GM13976 (cell line): Measurements from ENCODE around the gene METTL25B.
A peak's percentile ranks its signal among the peaks of the same experiment; 100 is the strongest.

Experiments used
- DNase-seq: peaks from one replicate; pipeline ENCODE4 v3.0.0; 2012; ENCODE audit warnings: low spot score
- in situ Hi-C: fragments of 300-500 bp; cut with MboI; formaldehyde crosslinking; loops from one replicate; pipeline ENCODE4 v1.12.0; 2022; ENCODE audit warnings: low sequenced_read_pairs, mixed read lengths, inconsistent platforms; ENCODE audit not compliant: unreplicated experiment
- TF ChIP-seq, protein P1 (sequence below): IDR thresholded peaks from 2 replicates; pipeline ENCODE4 v1.5.1; 2012; ENCODE audit warnings: borderline replicate concordance, mild to moderate bottlenecking; ENCODE audit not compliant: insufficient read depth; ENCODE audit errors: extremely low read depth, missing control alignments, control extremely low read depth

The METTL25B gene

GRCh38 chr1:156727926-156728598, at the start of gene METTL25B:
TSS of gene METTL25B (plus strand) at chr1:156728469. CDS start at chr1:156729105, 636 bp downstream.
- TF ChIP-seq, protein P1, sequence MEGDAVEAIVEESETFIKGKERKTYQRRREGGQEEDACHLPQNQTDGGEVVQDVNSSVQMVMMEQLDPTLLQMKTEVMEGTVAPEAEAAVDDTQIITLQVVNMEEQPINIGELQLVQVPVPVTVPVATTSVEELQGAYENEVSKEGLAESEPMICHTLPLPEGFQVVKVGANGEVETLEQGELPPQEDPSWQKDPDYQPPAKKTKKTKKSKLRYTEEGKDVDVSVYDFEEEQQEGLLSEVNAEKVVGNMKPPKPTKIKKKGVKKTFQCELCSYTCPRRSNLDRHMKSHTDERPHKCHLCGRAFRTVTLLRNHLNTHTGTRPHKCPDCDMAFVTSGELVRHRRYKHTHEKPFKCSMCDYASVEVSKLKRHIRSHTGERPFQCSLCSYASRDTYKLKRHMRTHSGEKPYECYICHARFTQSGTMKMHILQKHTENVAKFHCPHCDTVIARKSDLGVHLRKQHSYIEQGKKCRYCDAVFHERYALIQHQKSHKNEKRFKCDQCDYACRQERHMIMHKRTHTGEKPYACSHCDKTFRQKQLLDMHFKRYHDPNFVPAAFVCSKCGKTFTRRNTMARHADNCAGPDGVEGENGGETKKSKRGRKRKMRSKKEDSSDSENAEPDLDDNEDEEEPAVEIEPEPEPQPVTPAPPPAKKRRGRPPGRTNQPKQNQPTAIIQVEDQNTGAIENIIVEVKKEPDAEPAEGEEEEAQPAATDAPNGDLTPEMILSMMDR = no peak
- peak; percentile 84 for DNase-seq
- in situ Hi-C loops = no loop called here

DNA sequence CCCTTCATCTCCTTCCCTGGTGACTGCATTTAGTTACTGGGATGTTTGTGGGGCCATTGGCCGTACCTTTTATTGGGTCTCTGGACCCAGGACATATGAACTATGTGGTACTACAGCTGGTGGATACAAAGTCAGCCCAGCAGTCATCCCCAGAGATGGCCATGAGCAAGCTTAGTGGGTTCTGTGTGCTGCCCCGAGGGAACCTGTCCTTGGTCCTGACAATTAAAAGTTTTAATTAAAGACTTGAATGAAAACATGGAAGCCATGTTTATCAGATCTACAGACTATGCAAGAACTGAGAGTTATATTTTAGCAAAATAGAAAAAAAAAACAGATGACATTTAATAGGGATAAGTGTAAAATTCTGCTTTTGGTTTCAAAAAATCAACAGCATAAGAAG, 48.2 kb upstream of the METTL25B start:
- TF ChIP-seq, protein P1 = no peak
- no peak for DNase-seq
- in situ Hi-C loops = no loop called here

GRCh38 chr1:156681196-156681960, 46.9 kb upstream of the METTL25B start:
- no peak for DNase-seq
- TF ChIP-seq, protein P1 = no peak
- in situ Hi-C loops = no loop called here

GRCh38 chr1:156682166-156682890, 45.9 kb upstream of the METTL25B start:
- in situ Hi-C loops = no loop called here
- DNase-seq = no peak
- TF ChIP-seq, protein P1 = no peak

DNA sequence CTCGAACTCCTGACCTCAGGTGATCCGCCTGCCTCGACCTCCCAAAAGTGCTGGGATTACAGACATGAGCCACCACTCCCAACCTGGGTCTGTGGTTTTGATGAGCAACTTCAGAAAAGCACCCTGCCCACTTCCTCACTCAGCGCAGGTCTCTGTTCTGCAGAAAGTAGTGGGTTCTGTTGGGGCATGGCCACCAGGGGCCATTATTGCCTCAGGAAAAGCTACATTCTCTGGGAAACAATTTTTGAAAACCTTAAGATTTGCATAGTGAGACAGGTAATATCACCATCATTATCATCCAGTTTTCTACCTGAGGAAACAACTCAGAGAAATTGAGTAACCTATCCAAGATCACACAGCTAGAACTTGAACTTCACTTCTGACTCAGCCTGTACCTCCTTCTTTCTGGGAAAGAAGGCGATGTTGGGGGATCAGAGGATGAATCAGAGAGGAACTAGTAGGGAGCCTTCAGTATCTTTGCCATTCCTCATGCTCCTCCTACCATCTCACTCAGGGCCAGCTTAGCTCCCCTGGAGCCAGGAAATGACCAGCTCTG, 44.0 kb upstream of the METTL25B start:
- in situ Hi-C loops = no loop called here
- TF ChIP-seq, protein P1 = no peak
- DNase-seq = no peak
